Measurements from ENCODE around the gene EDDM3A.
"Not testable (repeated sequence)": the region's sequence is repeated elsewhere in the genome, so short reads cannot be mapped to it uniquely, and the experiment has no call there.

Gene EDDM3A

GRCh38 chr14:20732979-20733635, 12.6 kb upstream of the EDDM3A start:
- no peak for TF ChIP-seq CTCF (conservative IDR thresholded peaks at IDR 0.05; ENCODE audit: low read depth, low read length)
- DNase-seq (ENCODE audit: low read depth): no peak
- H3K4me3 ChIP-seq (ENCODE audit: low read length): no peak overlapping the region

GRCh38 chr14:20733684-20734429, 11.8 kb upstream of the EDDM3A start:
- no peak overlapping the region for H3K4me3 ChIP-seq (ENCODE audit: low read length)

GRCh38 chr14:20734430-20734806, 11.3 kb upstream of the EDDM3A start:
- no peak for DNase-seq (ENCODE audit: low read depth)
- no peak for TF ChIP-seq CTCF (conservative IDR thresholded peaks at IDR 0.05; ENCODE audit: low read depth, low read length)
- H3K4me3 ChIP-seq (ENCODE audit: low read length): no peak overlapping the region

More at GRCh38 chr14:20733684-20734429, 11.8 kb upstream of the EDDM3A start:
- no peak for TF ChIP-seq CTCF (conservative IDR thresholded peaks at IDR 0.05; ENCODE audit: low read depth, low read length)
- DNase-seq (ENCODE audit: low read depth): no peak

GRCh38 chr14:20738292-20738691, 7.4 kb upstream of the EDDM3A start:
- not testable (repeated sequence) for H3K4me3 ChIP-seq (ENCODE audit: low read length); DNase-seq (ENCODE audit: low read depth)

- TF ChIP-seq CTCF (conservative IDR thresholded peaks at IDR 0.05; ENCODE audit: low read depth, low read length): no peak
- no peak overlapping the region for H3K4me3 ChIP-seq (ENCODE audit: low read length)
- DNase-seq (ENCODE audit: low read depth): no peak
Measured at GRCh38 chr14:20742132-20742531, 3.6 kb upstream of the EDDM3A start.

- TF ChIP-seq CTCF (conservative IDR thresholded peaks at IDR 0.05; ENCODE audit: low read depth, low read length): no peak
- no peak overlapping the region for H3K4me3 ChIP-seq (ENCODE audit: low read length)
- DNase-seq (ENCODE audit: low read depth): no peak
Measured at GRCh38 chr14:20743556-20743955, 2.1 kb upstream of the EDDM3A start.

- no peak for TF ChIP-seq CTCF (conservative IDR thresholded peaks at IDR 0.05; ENCODE audit: low read depth, low read length)
- DNase-seq (ENCODE audit: low read depth): no peak
- H3K4me3 ChIP-seq (ENCODE audit: low read length): no peak overlapping the region
Measured at GRCh38 chr14:20746566-20746965, 879 bp downstream of the EDDM3A start.
